WTC11 (cell line): Measurements from ENCODE around the gene WNT8A. TPM values are rescaled to one million over a fixed set of nuclear protein-coding genes. Genes with fewer than 3 reads are reported as not detected.
A peak's percentile ranks its signal among the peaks of the same experiment; 100 is the strongest.

Experiments used
- ATAC-seq: fragments of 200-7000 bp; cut with Tn5 transposase; 2 replicates; pipeline ENCODE4 v1.10.0; 2021; ENCODE audit warnings: mild to moderate bottlenecking, moderate library complexity
- CTCF ChIA-PET: fragments of 300-600 bp; sonication (Branson Sonifier 250); formaldehyde crosslinking; loops from one replicate; lab custom pipeline; 2021; ENCODE audit warnings: antibody characterized with exemption; lab: Charles Lee
- POLR2A ChIA-PET: fragments of 350-600 bp; sonication (Branson Sonifier 250); formaldehyde crosslinking; loops from one replicate; lab custom pipeline; 2021; ENCODE audit warnings: antibody characterized with exemption; lab: Charles Lee
- DNase-seq: peaks from one replicate; pipeline ENCODE4 v3.0.0; 2021; ENCODE audit warnings: low spot score
- H3K27ac Mint-ChIP-seq: 2 replicates; pipeline ENCODE4 v1.8.0; 2021; ENCODE audit warnings: mixed read lengths
- H3K27me3 Mint-ChIP-seq: 2 replicates; pipeline ENCODE4 v1.8.0; 2021; ENCODE audit warnings: low read depth, mild to moderate bottlenecking, moderate library complexity, mixed read lengths
- H3K36me3 Mint-ChIP-seq: 2 replicates; pipeline ENCODE4 v1.8.0; 2021; ENCODE audit warnings: mixed read lengths
- H3K4me1 Mint-ChIP-seq: 2 replicates; pipeline ENCODE4 v1.8.0; 2022; ENCODE audit warnings: mixed read lengths
- H3K4me3 Mint-ChIP-seq: 2 replicates; pipeline ENCODE4 v1.8.0; 2021; ENCODE audit warnings: mild to moderate bottlenecking, moderate library complexity, mixed read lengths
- H3K9me3 Mint-ChIP-seq: 2 replicates; pipeline ENCODE4 v1.8.0; 2021; ENCODE audit warnings: mixed read lengths
- CBFB ChIP-seq: sonication (generic); formaldehyde crosslinking; IDR thresholded peaks from 2 replicates; pipeline ENCODE4 v1.8.1; 2022; ENCODE audit warnings: mild to moderate bottlenecking, low read depth, missing genetic modification reagents
- CREB1 ChIP-seq: sonication (generic); formaldehyde crosslinking; IDR thresholded peaks from 2 replicates; pipeline ENCODE4 v1.8.0; 2023; ENCODE audit warnings: mild to moderate bottlenecking, missing genetic modification reagents
- CREM ChIP-seq: sonication (generic); formaldehyde crosslinking; IDR thresholded peaks from 2 replicates; pipeline ENCODE4 v1.8.1; 2022; ENCODE audit warnings: mild to moderate bottlenecking, missing genetic modification reagents, moderate library complexity
- ELF4 ChIP-seq: sonication (generic); formaldehyde crosslinking; IDR thresholded peaks from 2 replicates; pipeline ENCODE4 v1.8.1; 2022; ENCODE audit warnings: low read depth, mild to moderate bottlenecking, moderate library complexity, missing genetic modification reagents
- ERG ChIP-seq: fragments of 250-450 bp; sonication (Bioruptor Pico); IDR thresholded peaks from 2 replicates; pipeline ENCODE4 v1.8.0; 2021; ENCODE audit warnings: mild to moderate bottlenecking
- FOXK1 ChIP-seq: sonication (generic); formaldehyde crosslinking; IDR thresholded peaks from 2 replicates; pipeline ENCODE4 v1.8.0; 2022; ENCODE audit warnings: mild to moderate bottlenecking, moderate library complexity, missing genetic modification reagents
- FOXP4 ChIP-seq: sonication (generic); formaldehyde crosslinking; IDR thresholded peaks from 2 replicates; pipeline ENCODE4 v1.8.0; 2022; ENCODE audit warnings: mild to moderate bottlenecking, missing genetic modification reagents
- GABPB1 ChIP-seq: sonication (generic); formaldehyde crosslinking; IDR thresholded peaks from 2 replicates; pipeline ENCODE4 v1.8.1; 2023; ENCODE audit warnings: mild to moderate bottlenecking, missing genetic modification reagents
- GTF2I ChIP-seq: fragments of 250-450 bp; sonication (Bioruptor Pico); conservative IDR thresholded peaks from 2 replicates; pipeline ENCODE4 v1.4.0; 2021; ENCODE audit warnings: mild to moderate bottlenecking
- IRF2 ChIP-seq: sonication (generic); formaldehyde crosslinking; IDR thresholded peaks from 2 replicates; pipeline ENCODE4 v1.8.0; 2022; ENCODE audit warnings: low read depth, missing genetic modification reagents, borderline replicate concordance
- MAX ChIP-seq: sonication (generic); formaldehyde crosslinking; IDR thresholded peaks from 2 replicates; pipeline ENCODE4 v1.8.0; 2022; ENCODE audit warnings: mild to moderate bottlenecking, missing genetic modification reagents
- MYBL2 ChIP-seq: sonication (generic); formaldehyde crosslinking; IDR thresholded peaks from 2 replicates; pipeline ENCODE4 v1.8.1; 2023; ENCODE audit warnings: mild to moderate bottlenecking, moderate library complexity, missing genetic modification reagents
- NFYB ChIP-seq: sonication (generic); formaldehyde crosslinking; conservative IDR thresholded peaks from 2 replicates; pipeline ENCODE4 v1.8.0; 2022; ENCODE audit warnings: low read depth, missing genetic modification reagents
- NR2C2 ChIP-seq: sonication (generic); formaldehyde crosslinking; IDR thresholded peaks from 2 replicates; pipeline ENCODE4 v1.8.0; 2022; ENCODE audit warnings: mild to moderate bottlenecking, missing genetic modification reagents
- NR3C1 ChIP-seq: sonication (generic); formaldehyde crosslinking; conservative IDR thresholded peaks from 2 replicates; pipeline ENCODE4 v1.8.1; 2023; ENCODE audit warnings: low read depth, mild to moderate bottlenecking, missing genetic modification reagents
- PREB ChIP-seq: sonication (generic); formaldehyde crosslinking; IDR thresholded peaks from 2 replicates; pipeline ENCODE4 v1.8.1; 2022; ENCODE audit warnings: mild to moderate bottlenecking, missing genetic modification reagents, moderate library complexity, borderline replicate concordance
- SMAD4 ChIP-seq: sonication (generic); formaldehyde crosslinking; IDR thresholded peaks from 2 replicates; pipeline ENCODE4 v1.8.0; 2022; ENCODE audit warnings: mild to moderate bottlenecking, missing genetic modification reagents
- TEAD1 ChIP-seq: sonication (generic); formaldehyde crosslinking; IDR thresholded peaks from 2 replicates; pipeline ENCODE4 v1.8.0; 2022; ENCODE audit warnings: mild to moderate bottlenecking, missing genetic modification reagents
- TEAD4 ChIP-seq: sonication (generic); formaldehyde crosslinking; IDR thresholded peaks from 2 replicates; pipeline ENCODE4 v1.8.0; 2022; ENCODE audit warnings: mild to moderate bottlenecking, missing genetic modification reagents
- USF1 ChIP-seq: sonication (generic); formaldehyde crosslinking; IDR thresholded peaks from 2 replicates; pipeline ENCODE4 v1.8.0; 2022; ENCODE audit warnings: mild to moderate bottlenecking, missing genetic modification reagents
- ZNF281 ChIP-seq: sonication (generic); formaldehyde crosslinking; IDR thresholded peaks from 2 replicates; pipeline ENCODE4 v1.8.0; 2023; ENCODE audit warnings: mild to moderate bottlenecking, missing genetic modification reagents
- ZNF416 ChIP-seq: fragments of 250-450 bp; sonication (Bioruptor Pico); IDR thresholded peaks from 2 replicates; pipeline ENCODE4 v1.9.0; 2021; ENCODE audit warnings: mild to moderate bottlenecking, inconsistent platforms
- ZNF671 ChIP-seq: fragments of 250-450 bp; sonication (Bioruptor Pico); IDR thresholded peaks from 2 replicates; pipeline ENCODE4 v1.8.0; 2021; ENCODE audit warnings: mild to moderate bottlenecking
- total RNA-seq: library from RNA; stranded (reverse); gene quantifications from 3 replicates; pipeline ENCODE4 v1.2.3, GENCODE V29; 2021
- TF ChIP-seq, protein P1 (sequence below): fragments of 250-450 bp; sonication (Bioruptor Pico); IDR thresholded peaks from 2 replicates; pipeline ENCODE4 v1.9.0; 2021; ENCODE audit warnings: mild to moderate bottlenecking

Gene WNT8A
- total RNA-seq, 1 experiment from 2014 or later, result not detected

- Mint-ChIP-seq H3K9me3 (no peaks in the 10 kb centered on the region), H3K36me3 (no peaks in the 10 kb centered on the region), H3K4me1 (peaks cover 68% of the 10 kb centered on the region), H3K27ac (no peak overlapping the region), H3K4me3 (peak overlapping the region; percentile 22), H3K27me3 (peaks cover 100% of the 10 kb centered on the region)
- ChIA-PET CTCF (interaction anchor here (1.2 to 3.3 kb wide), 4 partner anchors 10 to 56 kb away, joined by 3 to 20 read pairs (median 8); no protein-coding TSS in a partner anchor), POLR2A (no interaction called here)
- no peak for TF ChIP-seq USF1 (CRISPR knock-in tag)
- TF ChIP-seq FOXP4, result peak; percentile 44; the same call in 1 of the 2 replicates
- peak; percentile 54; the same call in 1 of the 2 replicates for TF ChIP-seq TEAD1
- no peak for TF ChIP-seq GTF2I
- TF ChIP-seq GABPB1, result no peak
- 0 out of 2 replicates have a peak, but pooled peaks have one; percentile 49 for TF ChIP-seq ZNF281 (CRISPR knock-in tag)
- TF ChIP-seq NFYB (CRISPR knock-in tag), result no peak
- no peak for TF ChIP-seq ERG
- TF ChIP-seq, protein P1, sequence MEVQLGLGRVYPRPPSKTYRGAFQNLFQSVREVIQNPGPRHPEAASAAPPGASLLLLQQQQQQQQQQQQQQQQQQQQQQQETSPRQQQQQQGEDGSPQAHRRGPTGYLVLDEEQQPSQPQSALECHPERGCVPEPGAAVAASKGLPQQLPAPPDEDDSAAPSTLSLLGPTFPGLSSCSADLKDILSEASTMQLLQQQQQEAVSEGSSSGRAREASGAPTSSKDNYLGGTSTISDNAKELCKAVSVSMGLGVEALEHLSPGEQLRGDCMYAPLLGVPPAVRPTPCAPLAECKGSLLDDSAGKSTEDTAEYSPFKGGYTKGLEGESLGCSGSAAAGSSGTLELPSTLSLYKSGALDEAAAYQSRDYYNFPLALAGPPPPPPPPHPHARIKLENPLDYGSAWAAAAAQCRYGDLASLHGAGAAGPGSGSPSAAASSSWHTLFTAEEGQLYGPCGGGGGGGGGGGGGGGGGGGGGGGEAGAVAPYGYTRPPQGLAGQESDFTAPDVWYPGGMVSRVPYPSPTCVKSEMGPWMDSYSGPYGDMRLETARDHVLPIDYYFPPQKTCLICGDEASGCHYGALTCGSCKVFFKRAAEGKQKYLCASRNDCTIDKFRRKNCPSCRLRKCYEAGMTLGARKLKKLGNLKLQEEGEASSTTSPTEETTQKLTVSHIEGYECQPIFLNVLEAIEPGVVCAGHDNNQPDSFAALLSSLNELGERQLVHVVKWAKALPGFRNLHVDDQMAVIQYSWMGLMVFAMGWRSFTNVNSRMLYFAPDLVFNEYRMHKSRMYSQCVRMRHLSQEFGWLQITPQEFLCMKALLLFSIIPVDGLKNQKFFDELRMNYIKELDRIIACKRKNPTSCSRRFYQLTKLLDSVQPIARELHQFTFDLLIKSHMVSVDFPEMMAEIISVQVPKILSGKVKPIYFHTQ (CRISPR knock-in tag), result no peak
- TF ChIP-seq ZNF671 (CRISPR knock-in tag), result no peak
- TF ChIP-seq NR3C1, result no peak
- DNase-seq (no peak), ATAC-seq (peak; percentile 28)
Observed at GRCh38 chr5:138092301-138092700, 8.5 kb downstream of the WNT8A start.

- Mint-ChIP-seq H3K4me1 (peaks cover 72% of the 10 kb centered on the region), H3K9me3 (no peaks in the 10 kb centered on the region), H3K36me3 (no peaks in the 10 kb centered on the region), H3K27me3 (peaks cover 100% of the 10 kb centered on the region), H3K27ac (no peak overlapping the region), H3K4me3 (no peak overlapping the region; the same call in 1 of the 2 replicates)
- ATAC-seq (no peak), DNase-seq (no peak)
- CTCF ChIA-PET, result interaction anchor here (1.2 to 1.6 kb wide), 3 partner anchors 11 to 57 kb away, joined by 3 to 10 read pairs (median 5); no protein-coding TSS in a partner anchor
- POLR2A ChIA-PET, result no interaction called here
- TF ChIP-seq IRF2 (CRISPR knock-in tag) (no peak), MYBL2 (CRISPR knock-in tag) (no peak), ELF4 (CRISPR knock-in tag) (no peak), FOXK1 (no peak), NR2C2 (CRISPR knock-in tag) (no peak), ERG (no peak), TEAD4 (no peak), PREB (no peak), ZNF416 (CRISPR knock-in tag) (no peak), MAX (no peak), CREM (CRISPR knock-in tag) (no peak), NR3C1 (no peak), CREB1 (no peak), SMAD4 (CRISPR knock-in tag) (no peak), CBFB (no peak)
Observed at GRCh38 chr5:138093036-138093435, 9.2 kb downstream of the WNT8A start.
